Endothelial cell of umbilical vein (primary cell): ENCODE measurements around the gene ATP5MK. TPM values are rescaled to one million over a fixed set of nuclear protein-coding genes. Genes with fewer than 3 reads are reported as not detected.

Experiments used
- BruUV-seq: library from RNA; stranded (reverse); fragments of 400-500 nt; replicated peaks from 2 replicates; lab custom pipeline; 2021; lab: Mats Ljungman, UMichigan
- CTCF ChIA-PET: fragments of 300-600, 350-600 bp; sonication (Branson Sonifier 250); formaldehyde crosslinking; loops from one replicate; lab custom pipeline; 2021; ENCODE audit warnings: antibody characterized with exemption, inconsistent platforms; lab: Charles Lee
- POLR2A ChIA-PET: fragments of 300-600, 350-600 bp; sonication (Branson Sonifier 250); formaldehyde crosslinking; loops from one replicate; lab custom pipeline; 2021; ENCODE audit warnings: antibody characterized with exemption, inconsistent platforms; lab: Charles Lee
- DNase-seq: peaks from one replicate; pipeline ENCODE4 v3.0.0-alpha.2; 2011; ENCODE audit warnings: low read depth, low spot score
- FAIRE-seq: peaks from 2 replicates; lab custom pipeline; 2011; peaks lifted over from hg19 to GRCh38; lab: Jason Lieb, UNC
- H2AFZ ChIP-seq: 2 replicates; pipeline ENCODE4 v1.6.0; 2012; ENCODE audit warnings: low read depth, low read length, control low read depth, inconsistent platforms
- H3K27ac ChIP-seq: 2 replicates; pipeline ENCODE4 v1.5.1; 2011; ENCODE audit warnings: low read depth, mild to moderate bottlenecking, control low read depth, low read length, moderate library complexity; ENCODE audit not compliant: insufficient read depth
- H3K27me3 ChIP-seq, 2 experiments: 2 replicates each; pipeline versions ENCODE4 v1.6.0 to v1.6.1; 2011; ENCODE audit warnings: low read length in 2 of 2, mixed read lengths in 1 of 2; ENCODE audit not compliant: control insufficient read depth in 2 of 2, insufficient read depth in 2 of 2
- H3K36me3 ChIP-seq, 2 experiments: 2 replicates in 1 of 2; 3 replicates in 1 of 2; pipeline ENCODE4 v1.5.1; 2011; ENCODE audit warnings: low read length in 2 of 2, mild to moderate bottlenecking in 1 of 2, moderate library complexity in 1 of 2; ENCODE audit not compliant: control insufficient read depth in 2 of 2, insufficient read depth in 2 of 2; ENCODE audit errors: extremely low read depth in 1 of 2
- H3K4me1 ChIP-seq: 3 replicates; pipeline ENCODE4 v1.5.1; 2011; ENCODE audit warnings: mild to moderate bottlenecking, low read length; ENCODE audit not compliant: control insufficient read depth, insufficient read depth; ENCODE audit errors: extremely low read depth
- H3K4me2 ChIP-seq: 2 replicates; pipeline ENCODE4 v1.6.1; 2011; ENCODE audit warnings: low read length, control low read depth, mixed read lengths; ENCODE audit not compliant: insufficient read depth
- H3K4me3 ChIP-seq, 3 experiments: fragments of 200-600 bp in 1 of 3; sonication (generic), shearing (Covaris generic) in 1 of 3; replicated peaks in 1 of 3; 2 replicates each; pipeline ENCODE4 v1.5.1; 2011 to 2016; ENCODE audit warnings: control low read depth in 3 of 3, low read length in 3 of 3, mild to moderate bottlenecking in 2 of 3, inconsistent platforms in 1 of 3, low read depth in 1 of 3, moderate library complexity in 1 of 3; ENCODE audit not compliant: insufficient read depth in 1 of 3
- H3K79me2 ChIP-seq: 2 replicates; pipeline ENCODE4 v1.6.0; 2012; ENCODE audit warnings: low read length, inconsistent platforms; ENCODE audit not compliant: control insufficient read depth, insufficient read depth
- H3K9ac ChIP-seq: replicated peaks from 2 replicates; pipeline ENCODE3; 2011; ENCODE audit warnings: low read length, control low read depth; ENCODE audit not compliant: insufficient read depth; ENCODE audit errors: extremely low read depth
- H3K9me1 ChIP-seq: replicated peaks from 3 replicates; pipeline ENCODE4 v1.6.0; 2011; ENCODE audit warnings: mild to moderate bottlenecking, low read length; ENCODE audit not compliant: control insufficient read depth, insufficient read depth; ENCODE audit errors: extremely low read depth
- H3K9me3 ChIP-seq: replicated peaks from 2 replicates; pipeline ENCODE4 v1.5.1; 2012; ENCODE audit warnings: low read length, inconsistent platforms; ENCODE audit not compliant: control insufficient read depth, insufficient read depth
- H4K20me1 ChIP-seq: replicated peaks from 2 replicates; pipeline ENCODE3; 2011; ENCODE audit warnings: mild to moderate bottlenecking, low read length; ENCODE audit not compliant: control insufficient read depth, insufficient read depth; ENCODE audit errors: extremely low read depth
- EZH2 ChIP-seq: IDR thresholded peaks from 2 replicates; pipeline ENCODE4 v1.6.1; 2012; ENCODE audit warnings: borderline replicate concordance, low read depth, mild to moderate bottlenecking, moderate library complexity, low read length, inconsistent platforms; ENCODE audit not compliant: severe bottlenecking
- FOS ChIP-seq: IDR thresholded peaks from 2 replicates; pipeline ENCODE4 v1.6.1; 2011; ENCODE audit warnings: mild to moderate bottlenecking, low read length, moderate library complexity, borderline replicate concordance; ENCODE audit not compliant: insufficient read depth
- GATA2 ChIP-seq: IDR thresholded peaks from 2 replicates; pipeline ENCODE4 v1.7.0; 2011; ENCODE audit warnings: low read depth, mild to moderate bottlenecking, moderate library complexity, mixed read lengths, low read length; ENCODE audit not compliant: insufficient read length, insufficient read depth
- JUN ChIP-seq: IDR thresholded peaks from 2 replicates; pipeline ENCODE4 v1.6.1; 2011; ENCODE audit warnings: borderline replicate concordance, low read depth; ENCODE audit not compliant: insufficient read length, insufficient read depth
- MYC ChIP-seq: IDR thresholded peaks from one replicate; pipeline ENCODE4 v1.6.1; 2011; ENCODE audit warnings: mild to moderate bottlenecking, low read depth, low read length
- POLR2A ChIP-seq: IDR thresholded peaks from 2 replicates; pipeline ENCODE4 v1.6.1; 2012; ENCODE audit warnings: low read depth, mild to moderate bottlenecking, control low read depth, low read length
- POLR2AphosphoS5 ChIP-seq: IDR thresholded peaks from 2 replicates; pipeline ENCODE4 v1.6.1; 2012; ENCODE audit warnings: low read depth, mild to moderate bottlenecking, control low read depth, low read length, moderate library complexity; ENCODE audit not compliant: insufficient read depth
- dilution Hi-C: fragments of 300-500 bp; cut with MboI; formaldehyde crosslinking; loops from one replicate; pipeline ENCODE4 v1.15.0; 2019; ENCODE audit warnings: low sequenced_read_pairs; ENCODE audit not compliant: extremely low pct_ligation_motif_present
- intact Hi-C: fragments of 100-400 bp; cut with micrococcal nuclease; formaldehyde crosslinking; loops from one replicate; pipeline ENCODE4 v1.10.0; 2022
- microRNA counts: library from miRNA; unstranded; fragments of <30 nt; microRNA quantifications from one replicate; lab custom pipeline; 2016
- microRNA-seq: library from miRNA; unstranded; fragments of <30 nt; microRNA quantifications from one replicate; pipeline ENCODE4 v1.2.0, GENCODE V29; 2021; ENCODE audit warnings: borderline number of aligned reads, borderline replicate concordance
- polyA plus RNA-seq, 4 experiments: library from polyadenylated mRNA; depleted of rRNA in 3 of 4; stranded (reverse) in 3 of 4; unstranded in 1 of 4; fragments of >200 nt; gene quantifications; 2 replicates each; pipeline versions ENCODE4 v1.2.1 to v1.2.3, GENCODE V29; 2011 to 2012; ENCODE audit warnings: missing spikeins in 1 of 4
- total RNA-seq: library from RNA; stranded (reverse); gene quantifications from 2 replicates; pipeline ENCODE4 v1.2.3, GENCODE V29; 2021
- TF ChIP-seq, protein P1 (sequence below): IDR thresholded peaks from 2 replicates; pipeline ENCODE4 v1.6.1; 2011; ENCODE audit not compliant: insufficient read depth, insufficient read length
- TF ChIP-seq, protein P2 (sequence below), 2 donors: IDR thresholded peaks; 1 replicate in 1 of 2; 2 replicates in 1 of 2; pipeline ENCODE4 v1.5.1; 2011; ENCODE audit warnings: low read length in 2 of 2, mild to moderate bottlenecking in 2 of 2, moderate library complexity in 2 of 2, control low read depth in 1 of 2, inconsistent platforms in 1 of 2, low read depth in 1 of 2; ENCODE audit not compliant: insufficient read depth in 1 of 2; ENCODE audit errors: extremely low read depth in 1 of 2

The ATP5MK gene
- total and polyA plus RNA-seq, 2 donors (not counting 3 experiments of a cell fraction or from before 2014, with no cell fraction given), result 295 to 407 TPM

DNA sequence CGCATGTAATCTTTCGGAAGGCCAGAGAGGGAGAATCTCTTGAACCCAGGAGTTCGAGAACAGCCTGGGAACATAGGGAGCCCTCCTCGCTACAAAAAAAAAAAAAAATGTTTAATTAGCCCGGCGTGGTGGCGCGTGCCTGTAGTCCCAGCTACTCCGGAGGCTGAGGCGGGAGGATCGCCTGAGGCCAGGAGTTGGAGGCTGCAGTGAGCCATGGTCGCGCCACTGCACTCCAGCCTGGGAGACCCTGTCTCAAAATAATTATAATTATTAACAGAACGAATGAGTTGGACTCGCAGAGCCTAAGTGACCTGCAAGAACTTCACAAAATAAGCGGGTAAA, 46.1 kb downstream of the ATP5MK start:
- peaks cover 2% of the 10 kb centered on the region for H3K4me1 ChIP-seq
- no peak for TF ChIP-seq GATA2
- TF ChIP-seq, protein P1, sequence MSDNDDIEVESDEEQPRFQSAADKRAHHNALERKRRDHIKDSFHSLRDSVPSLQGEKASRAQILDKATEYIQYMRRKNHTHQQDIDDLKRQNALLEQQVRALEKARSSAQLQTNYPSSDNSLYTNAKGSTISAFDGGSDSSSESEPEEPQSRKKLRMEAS, result no peak
- TF ChIP-seq MYC, result no peak
- no peak for TF ChIP-seq POLR2A
- TF ChIP-seq, protein P2, sequence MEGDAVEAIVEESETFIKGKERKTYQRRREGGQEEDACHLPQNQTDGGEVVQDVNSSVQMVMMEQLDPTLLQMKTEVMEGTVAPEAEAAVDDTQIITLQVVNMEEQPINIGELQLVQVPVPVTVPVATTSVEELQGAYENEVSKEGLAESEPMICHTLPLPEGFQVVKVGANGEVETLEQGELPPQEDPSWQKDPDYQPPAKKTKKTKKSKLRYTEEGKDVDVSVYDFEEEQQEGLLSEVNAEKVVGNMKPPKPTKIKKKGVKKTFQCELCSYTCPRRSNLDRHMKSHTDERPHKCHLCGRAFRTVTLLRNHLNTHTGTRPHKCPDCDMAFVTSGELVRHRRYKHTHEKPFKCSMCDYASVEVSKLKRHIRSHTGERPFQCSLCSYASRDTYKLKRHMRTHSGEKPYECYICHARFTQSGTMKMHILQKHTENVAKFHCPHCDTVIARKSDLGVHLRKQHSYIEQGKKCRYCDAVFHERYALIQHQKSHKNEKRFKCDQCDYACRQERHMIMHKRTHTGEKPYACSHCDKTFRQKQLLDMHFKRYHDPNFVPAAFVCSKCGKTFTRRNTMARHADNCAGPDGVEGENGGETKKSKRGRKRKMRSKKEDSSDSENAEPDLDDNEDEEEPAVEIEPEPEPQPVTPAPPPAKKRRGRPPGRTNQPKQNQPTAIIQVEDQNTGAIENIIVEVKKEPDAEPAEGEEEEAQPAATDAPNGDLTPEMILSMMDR (IDR thresholded peaks at IDR 0.05; ENCODE audit: extremely low read depth in 1 of 2, insufficient read depth in 1 of 2, low read depth in 1 of 2, low read length in 2 of 2), result no peak
- TF ChIP-seq FOS, result no peak
- no peak for TF ChIP-seq POLR2AphosphoS5
- no peak for TF ChIP-seq JUN
- no peak for TF ChIP-seq EZH2
- no peaks in the 10 kb centered on the region for H4K20me1 ChIP-seq
- H2AFZ ChIP-seq, result peak overlapping the region; percentile 94
- H3K9ac ChIP-seq, result peak overlapping the region; percentile 49
- peaks cover 2 to 6% of the 10 kb centered on the region in 2 experiments for H3K36me3 ChIP-seq
- BruUV-seq, result TSS peak; percentile 20
- peak overlapping the region; percentile 62 to 80 (median 71) for H3K4me3 ChIP-seq
- ChIA-PET CTCF (interaction anchor here (1.0 to 1.7 kb wide), 2 partner anchors 9 to 16 kb away, joined by 3 to 8 read pairs; no protein-coding TSS in a partner anchor), POLR2A (no interaction called here)
- peak overlapping the region; percentile 31 for H3K4me2 ChIP-seq
- H3K27me3 ChIP-seq, result no peaks in the 10 kb centered on the region
- FAIRE-seq, result no peak
- DNase-seq, result no peak
- H3K27ac ChIP-seq, result peak overlapping the region; percentile 37
- dilution Hi-C loops (no loop called here), intact Hi-C loops (loop anchor here (1.0 kb wide), 1 partner anchor 46 kb away; the partner anchor contains the start of genes ATP5MK and PDCD11)
- no peaks in the 10 kb centered on the region for H3K9me1 ChIP-seq
- H3K79me2 ChIP-seq, result peaks cover 9% of the 10 kb centered on the region
- H3K9me3 ChIP-seq, result no peaks in the 10 kb centered on the region

MicroRNAs within 50 kb of the gene (microRNA counts, 767-probe panel; counts per million panel counts)
- 723 counts per million, percentile 96 among the panel's probes with 10 or more counts for microRNA hsa-miR-1307-3p (lab: Ali Mortazavi, UCI)

Small RNA genes lying within 50 kb of the gene (microRNA-seq; reads per million reads assigned to microRNA genes)
- gene MIR1307, result 2,136 reads per million, percentile 89 among the genes with 10 or more reads in this experiment

Other genes starting within 250 kb of the ATP5MK start
- 59.0 and 69.9 TPM in 2 replicates for gene NT5C2, start 203.2 kb downstream of the ATP5MK start, total RNA-seq
- 42.6 and 47.2 TPM in 2 replicates for gene NT5C2, start 203.2 kb downstream of the ATP5MK start, polyA plus RNA-seq
- gene RPEL1, start 150.6 kb downstream of the ATP5MK start, total RNA-seq, result not detected in 2 replicates
- 0.04 and 0.11 TPM in 2 replicates for gene RPEL1, start 150.6 kb downstream of the ATP5MK start, polyA plus RNA-seq
- 0.39 and 0.40 TPM in 2 replicates for gene INA, start 119.3 kb downstream of the ATP5MK start, total RNA-seq
- gene INA, start 119.3 kb downstream of the ATP5MK start, polyA plus RNA-seq, result 0.25 and 0.29 TPM in 2 replicates
- 11.3 and 11.5 TPM in 2 replicates for gene PCGF6, start 45.3 kb downstream of the ATP5MK start, total RNA-seq
- 2.5 and 3.8 TPM in 2 replicates for gene PCGF6, start 45.3 kb downstream of the ATP5MK start, polyA plus RNA-seq
- gene TAF5, start 28.5 kb downstream of the ATP5MK start, total RNA-seq, result 5.8 and 6.0 TPM in 2 replicates
- 1.9 and 2.4 TPM in 2 replicates for gene TAF5, start 28.5 kb downstream of the ATP5MK start, polyA plus RNA-seq
- gene PDCD11, start 151 bp upstream of the ATP5MK start, total RNA-seq, result 52.7 and 56.2 TPM in 2 replicates
- gene PDCD11, start 151 bp upstream of the ATP5MK start, polyA plus RNA-seq, result 12.4 and 12.6 TPM in 2 replicates
- gene CALHM2, start 55.9 kb upstream of the ATP5MK start, total RNA-seq, result 28.4 and 32.1 TPM in 2 replicates
- 38.4 and 43.0 TPM in 2 replicates for gene CALHM2, start 55.9 kb upstream of the ATP5MK start, polyA plus RNA-seq
- not detected in 2 replicates for gene CALHM1, start 62.4 kb upstream of the ATP5MK start, total RNA-seq
- not detected in 2 replicates for gene CALHM1, start 62.4 kb upstream of the ATP5MK start, polyA plus RNA-seq
- gene CALHM3, start 82.8 kb upstream of the ATP5MK start, total RNA-seq, result not detected in 2 replicates
- gene CALHM3, start 82.8 kb upstream of the ATP5MK start, polyA plus RNA-seq, result not detected in 2 replicates
- 0.22 and 0.30 TPM in 2 replicates for gene NEURL1, start 97.2 kb upstream of the ATP5MK start, total RNA-seq
- 0.06 TPM in 2 replicates for gene NEURL1, start 97.2 kb upstream of the ATP5MK start, polyA plus RNA-seq